MM.1S (cell line): ENCODE results near the gene AKAP13.

Experiments
- DNase-seq: peaks from one replicate; pipeline ENCODE4 v3.0.0-alpha.2; 2015
- H2AFZ ChIP-seq: fragments of 300-600 bp; sonication (generic); 2 replicates; pipeline ENCODE4 v1.6.0; 2016; ENCODE audit warnings: antibody characterized with exemption, low read length
- H3F3A ChIP-seq: fragments of 300-600 bp; sonication (generic); 2 replicates; pipeline ENCODE4 v1.6.1; 2016; ENCODE audit warnings: mild to moderate bottlenecking, antibody characterized with exemption, low read length, moderate library complexity, mixed read lengths; ENCODE audit not compliant: insufficient read depth
- H3K27ac ChIP-seq: fragments of 300-600 bp; sonication (generic); 2 replicates; pipeline ENCODE4 v1.5.1; 2016; ENCODE audit warnings: mild to moderate bottlenecking, low read length
- H3K27me3 ChIP-seq: fragments of 300-600 bp; sonication (generic); replicated peaks from 2 replicates; pipeline ENCODE4 v1.6.0; 2016; ENCODE audit warnings: low read length; ENCODE audit not compliant: insufficient read depth
- H3K36me3 ChIP-seq: fragments of 300-600 bp; sonication (generic); replicated peaks from 2 replicates; pipeline ENCODE4 v1.6.1; 2016; ENCODE audit warnings: mild to moderate bottlenecking, low read length, mixed read lengths; ENCODE audit not compliant: insufficient read depth
- H3K4me1 ChIP-seq: fragments of 300-600 bp; sonication (generic); 2 replicates; pipeline ENCODE4 v1.6.1; 2016; ENCODE audit warnings: low read length, mixed read lengths
- H3K4me2 ChIP-seq: fragments of 300-600 bp; sonication (generic); 2 replicates; pipeline ENCODE4 v1.6.0; 2016; ENCODE audit warnings: low read depth, low read length
- H3K4me3 ChIP-seq: fragments of 300-600 bp; sonication (generic); 2 replicates; pipeline ENCODE4 v1.5.1; 2016; ENCODE audit warnings: low read length, mixed read lengths
- H3K79me2 ChIP-seq: fragments of 300-600 bp; sonication (generic); 2 replicates; pipeline ENCODE4 v1.6.1; 2016; ENCODE audit warnings: mixed run types, low read length, mixed read lengths
- H3K9ac ChIP-seq: fragments of 300-600 bp; sonication (generic); 2 replicates; pipeline ENCODE4 v1.6.1; 2016; ENCODE audit warnings: low read length, mixed read lengths
- H3K9me2 ChIP-seq: fragments of 300-600 bp; sonication (generic); replicated peaks from 2 replicates; pipeline ENCODE4 v1.6.1; 2016; ENCODE audit warnings: mild to moderate bottlenecking, low read length, mixed read lengths; ENCODE audit not compliant: insufficient read depth
- H3K9me3 ChIP-seq: fragments of 300-600 bp; sonication (generic); replicated peaks from 2 replicates; pipeline ENCODE4 v1.6.1; 2016; ENCODE audit warnings: mild to moderate bottlenecking, low read length, mixed read lengths; ENCODE audit not compliant: insufficient read depth
- H4K20me1 ChIP-seq: fragments of 300-600 bp; sonication (generic); 2 replicates; pipeline ENCODE4 v1.6.1; 2016; ENCODE audit warnings: mild to moderate bottlenecking, low read length, moderate library complexity, mixed read lengths; ENCODE audit not compliant: insufficient read depth
- EZH2 ChIP-seq: fragments of 300-600 bp; sonication (generic); optimal IDR thresholded peaks from 2 replicates; pipeline ENCODE3; 2017; ENCODE audit warnings: low read depth, mild to moderate bottlenecking, antibody characterized with exemption, low read length, mixed read lengths
- EZH2phosphoT487 ChIP-seq: fragments of 300-600 bp; sonication (generic); IDR thresholded peaks from 2 replicates; pipeline ENCODE4 v1.6.1; 2018; ENCODE audit warnings: antibody characterized with exemption, low read length
- TF ChIP-seq, protein P1 (sequence below): fragments of 300-600 bp; sonication (generic); IDR thresholded peaks from 2 replicates; pipeline ENCODE4 v1.5.1; 2016; ENCODE audit warnings: antibody characterized with exemption, low read length, mixed read lengths

AKAP13 gene

DNA sequence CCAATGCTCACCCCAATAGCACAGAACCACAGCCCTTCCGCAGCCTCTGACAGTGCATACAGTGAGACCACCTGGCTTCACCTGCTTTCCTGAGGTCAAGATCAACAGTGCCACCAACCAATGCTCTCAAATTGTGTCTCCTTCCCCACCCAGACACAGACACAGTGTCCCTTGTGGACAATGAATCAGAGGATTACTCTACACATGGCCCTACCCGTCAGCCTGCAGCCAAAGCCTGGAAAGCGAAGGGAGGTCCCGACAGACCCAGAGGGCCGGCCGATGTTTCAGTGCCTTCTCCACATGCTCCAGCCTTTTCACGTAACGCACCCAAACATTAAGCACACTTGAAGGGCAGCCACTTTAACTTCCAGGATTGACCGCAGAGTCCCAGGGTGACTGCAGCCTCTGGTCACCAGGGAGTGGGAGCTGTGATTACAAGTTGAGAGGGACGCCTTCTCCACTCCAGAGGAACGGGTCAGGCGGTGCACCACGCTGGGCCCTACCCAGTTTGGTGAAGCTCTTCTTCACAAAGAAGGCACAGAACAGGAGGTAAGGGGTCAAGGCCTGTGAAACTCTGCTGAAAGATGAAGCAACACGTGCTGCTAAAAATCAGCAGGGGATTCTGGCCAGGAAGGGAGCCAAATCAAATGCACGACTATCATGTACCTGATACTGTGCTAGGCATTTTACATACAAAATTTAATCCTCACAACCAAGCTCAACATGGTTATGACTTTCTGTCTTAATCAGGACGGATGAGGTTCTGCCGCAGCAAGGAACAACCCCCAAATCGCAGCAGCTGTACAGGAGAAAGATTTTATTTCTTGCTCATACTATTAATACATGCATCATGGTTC is 397.1 kb downstream of the AKAP13 start:
- Histone ChIP-seq H3K27ac (no peak overlapping the region), H4K20me1 (no peaks in the 10 kb centered on the region), H3K9ac (no peak overlapping the region), H3K4me2 (no peak overlapping the region), H3K36me3 (no peaks in the 10 kb centered on the region), H3K4me3 (no peak overlapping the region), H3F3A (no peaks in the 10 kb centered on the region), H3K9me2 (no peaks in the 10 kb centered on the region), H3K4me1 (no peaks in the 10 kb centered on the region), H3K9me3 (no peaks in the 10 kb centered on the region), H3K79me2 (peaks cover 4% of the 10 kb centered on the region; the same call in 1 of the 2 replicates), H3K27me3 (no peaks in the 10 kb centered on the region), H2AFZ (no peak overlapping the region)
- TF ChIP-seq EZH2 (no peak), EZH2phosphoT487 (no peak)
- TF ChIP-seq, protein P1, sequence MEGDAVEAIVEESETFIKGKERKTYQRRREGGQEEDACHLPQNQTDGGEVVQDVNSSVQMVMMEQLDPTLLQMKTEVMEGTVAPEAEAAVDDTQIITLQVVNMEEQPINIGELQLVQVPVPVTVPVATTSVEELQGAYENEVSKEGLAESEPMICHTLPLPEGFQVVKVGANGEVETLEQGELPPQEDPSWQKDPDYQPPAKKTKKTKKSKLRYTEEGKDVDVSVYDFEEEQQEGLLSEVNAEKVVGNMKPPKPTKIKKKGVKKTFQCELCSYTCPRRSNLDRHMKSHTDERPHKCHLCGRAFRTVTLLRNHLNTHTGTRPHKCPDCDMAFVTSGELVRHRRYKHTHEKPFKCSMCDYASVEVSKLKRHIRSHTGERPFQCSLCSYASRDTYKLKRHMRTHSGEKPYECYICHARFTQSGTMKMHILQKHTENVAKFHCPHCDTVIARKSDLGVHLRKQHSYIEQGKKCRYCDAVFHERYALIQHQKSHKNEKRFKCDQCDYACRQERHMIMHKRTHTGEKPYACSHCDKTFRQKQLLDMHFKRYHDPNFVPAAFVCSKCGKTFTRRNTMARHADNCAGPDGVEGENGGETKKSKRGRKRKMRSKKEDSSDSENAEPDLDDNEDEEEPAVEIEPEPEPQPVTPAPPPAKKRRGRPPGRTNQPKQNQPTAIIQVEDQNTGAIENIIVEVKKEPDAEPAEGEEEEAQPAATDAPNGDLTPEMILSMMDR, result no peak
- no peak for DNase-seq

GRCh38 chr15:85778107-85778776 is 397.8 kb downstream of the AKAP13 start:
- TF ChIP-seq, protein P1, result no peak
- TF ChIP-seq EZH2phosphoT487 (no peak), EZH2 (no peak)
- Histone ChIP-seq H4K20me1 (no peaks in the 10 kb centered on the region), H3F3A (no peaks in the 10 kb centered on the region), H3K9ac (no peak overlapping the region), H2AFZ (no peak overlapping the region), H3K36me3 (no peaks in the 10 kb centered on the region), H3K27me3 (no peaks in the 10 kb centered on the region), H3K9me2 (no peaks in the 10 kb centered on the region), H3K27ac (no peak overlapping the region), H3K79me2 (peaks cover 4% of the 10 kb centered on the region; the same call in 1 of the 2 replicates), H3K4me3 (no peak overlapping the region), H3K4me2 (no peak overlapping the region), H3K4me1 (no peaks in the 10 kb centered on the region), H3K9me3 (no peaks in the 10 kb centered on the region)
- DNase-seq, result no peak

GRCh38 chr15:85779249-85779648 is 398.8 kb downstream of the AKAP13 start:
- Histone ChIP-seq H3K9me3 (no peaks in the 10 kb centered on the region), H3K27me3 (no peaks in the 10 kb centered on the region), H3K36me3 (no peaks in the 10 kb centered on the region), H3K79me2 (peaks cover 4% of the 10 kb centered on the region), H3K4me1 (no peaks in the 10 kb centered on the region), H3K4me3 (no peak overlapping the region), H4K20me1 (no peaks in the 10 kb centered on the region), H3K9ac (no peak overlapping the region), H3K4me2 (no peak overlapping the region), H3K9me2 (no peaks in the 10 kb centered on the region), H2AFZ (no peak overlapping the region), H3F3A (no peaks in the 10 kb centered on the region), H3K27ac (no peak overlapping the region)
- no peak for DNase-seq
- TF ChIP-seq EZH2, result no peak
- no peak for TF ChIP-seq EZH2phosphoT487
- TF ChIP-seq, protein P1, result no peak
